Measurements from ENCODE around the gene ALG5.

The ALG5 gene, protein sequence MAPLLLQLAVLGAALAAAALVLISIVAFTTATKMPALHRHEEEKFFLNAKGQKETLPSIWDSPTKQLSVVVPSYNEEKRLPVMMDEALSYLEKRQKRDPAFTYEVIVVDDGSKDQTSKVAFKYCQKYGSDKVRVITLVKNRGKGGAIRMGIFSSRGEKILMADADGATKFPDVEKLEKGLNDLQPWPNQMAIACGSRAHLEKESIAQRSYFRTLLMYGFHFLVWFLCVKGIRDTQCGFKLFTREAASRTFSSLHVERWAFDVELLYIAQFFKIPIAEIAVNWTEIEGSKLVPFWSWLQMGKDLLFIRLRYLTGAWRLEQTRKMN

DNA sequence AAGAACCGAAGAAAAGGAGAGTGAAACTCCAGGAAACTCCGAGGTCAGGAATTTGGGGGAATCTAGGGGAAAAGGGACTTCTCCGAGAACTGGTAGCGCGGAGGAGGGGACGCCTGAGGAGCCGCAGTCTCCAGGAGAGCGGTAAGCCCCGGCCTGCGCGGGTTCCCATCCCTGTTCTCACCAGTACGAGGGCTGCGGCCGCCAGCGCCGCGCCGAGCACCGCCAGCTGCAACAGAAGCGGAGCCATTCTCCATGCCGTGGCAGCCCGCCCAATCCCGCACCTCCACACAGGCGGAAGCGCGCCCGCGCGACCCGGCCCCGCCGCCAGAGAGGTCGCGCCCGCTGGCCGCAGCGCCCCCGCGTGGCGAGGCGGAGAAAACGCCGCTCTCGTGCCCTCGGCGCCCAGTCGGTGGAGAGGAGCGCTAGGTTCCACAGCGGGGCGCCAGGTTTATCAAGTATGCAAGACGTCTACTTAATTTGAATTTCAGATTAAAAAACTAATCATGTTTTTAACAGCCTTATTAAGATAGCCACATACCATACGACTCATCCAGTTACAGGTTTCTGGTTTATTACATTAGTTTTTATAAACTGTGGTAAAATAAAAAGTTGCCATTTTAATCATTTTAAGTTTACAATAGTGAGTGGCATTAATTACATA, at the start of gene ALG5:
Gene ALG5 (minus strand): TSS at position 287 of the 661 bp plus-strand sequence. CDS start 40 bp downstream, at position 247.
- peak; percentile 90 for DNase-seq

- no peak for DNase-seq
Measured at GRCh38 chr13:37047846-37048245, 48.7 kb upstream of the ALG5 start.

- no peak for DNase-seq
Measured at GRCh38 chr13:37047032-37047431, 47.9 kb upstream of the ALG5 start.

DNA sequence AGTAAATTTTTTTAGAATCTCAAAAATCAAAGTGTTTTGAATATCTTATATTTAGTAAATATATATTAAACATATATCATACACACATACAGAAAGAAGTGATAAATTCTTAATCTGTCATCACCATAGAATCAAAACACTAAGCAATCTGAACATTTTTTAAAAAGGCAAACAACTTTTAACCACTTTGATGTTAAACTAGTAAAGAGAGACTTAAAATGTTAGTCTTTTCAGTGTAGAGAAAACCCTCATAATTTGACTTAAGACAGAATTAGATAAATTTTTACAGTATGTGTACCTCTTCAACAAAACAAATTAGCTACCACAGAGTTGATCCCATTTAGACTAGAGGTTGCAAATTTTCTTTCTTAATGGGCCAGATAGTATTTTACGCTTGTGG, 46.9 kb upstream of the ALG5 start:
- no peak for DNase-seq

GRCh38 chr13:37040789-37041188, 41.6 kb upstream of the ALG5 start:
- DNase-seq: no peak

DNA sequence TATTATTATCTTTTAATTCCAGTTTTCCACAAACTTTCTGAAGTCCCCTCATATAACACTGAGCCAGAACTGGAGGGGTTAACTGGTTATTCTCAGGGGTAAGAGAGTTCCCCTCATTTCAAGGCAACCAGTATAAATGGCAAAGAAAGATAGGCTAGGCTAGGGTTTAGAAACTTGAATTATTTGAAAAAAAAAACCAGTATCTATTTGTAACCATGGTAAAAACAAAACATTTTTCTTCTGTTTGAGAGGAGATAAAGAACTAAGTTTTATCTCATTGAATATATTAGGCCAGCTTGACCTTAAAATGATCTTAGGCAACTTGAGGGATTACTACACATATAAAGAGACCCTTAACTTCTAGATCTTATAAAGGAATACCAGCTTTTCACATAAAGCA, 40.8 kb upstream of the ALG5 start:
- no peak for DNase-seq

GRCh38 chr13:37037241-37037640, 38.1 kb upstream of the ALG5 start:
- no peak for DNase-seq

- no peak for DNase-seq
Measured at GRCh38 chr13:37029617-37030016, 30.5 kb upstream of the ALG5 start.

- no peak for DNase-seq
Measured at GRCh38 chr13:37027639-37028038, 28.5 kb upstream of the ALG5 start.

DNA sequence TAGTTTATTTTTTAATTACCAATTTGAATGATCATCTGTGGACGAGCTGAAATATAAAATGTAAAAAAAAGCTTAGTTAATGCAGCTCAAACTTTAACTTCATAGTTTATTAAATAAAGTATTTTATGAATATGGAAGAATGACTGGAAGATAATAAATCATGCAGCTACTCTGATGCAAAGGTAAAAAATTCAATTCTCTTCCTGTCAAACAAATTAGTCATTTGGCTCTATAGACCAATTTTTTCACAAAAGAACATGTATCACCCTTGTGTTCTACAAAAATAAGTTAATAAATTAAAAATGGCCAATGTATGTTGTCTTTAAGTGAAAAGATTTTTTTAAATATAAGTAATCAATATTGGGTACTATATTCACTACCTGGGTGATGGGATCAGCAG, 27.6 kb upstream of the ALG5 start:
- no peak for DNase-seq

GRCh38 chr13:37023871-37024270, 24.7 kb upstream of the ALG5 start:
- no peak for DNase-seq

- DNase-seq: no peak
Measured at GRCh38 chr13:37014609-37015008, 15.5 kb upstream of the ALG5 start.

- no peak for DNase-seq
Measured at GRCh38 chr13:37011788-37012187, 12.6 kb upstream of the ALG5 start.

DNA sequence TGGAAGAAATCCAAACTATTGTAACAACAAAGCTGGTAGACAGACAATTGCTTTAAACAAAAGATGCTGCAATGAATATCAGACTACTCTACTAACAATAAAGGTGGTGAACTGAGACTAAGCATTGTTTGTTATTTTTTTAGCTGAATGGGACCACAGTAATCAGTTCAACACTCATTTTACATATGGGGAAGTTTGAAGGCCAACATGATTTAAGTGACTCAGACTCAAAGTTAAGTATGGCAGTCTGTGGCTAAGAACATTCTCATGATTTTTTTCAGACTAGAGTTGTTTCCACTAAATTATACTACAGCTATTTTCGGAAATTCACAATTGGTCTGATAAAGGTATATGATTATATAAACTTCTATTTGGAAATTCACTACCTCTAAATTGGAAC, 11.9 kb upstream of the ALG5 start:
- DNase-seq: no peak

DNA sequence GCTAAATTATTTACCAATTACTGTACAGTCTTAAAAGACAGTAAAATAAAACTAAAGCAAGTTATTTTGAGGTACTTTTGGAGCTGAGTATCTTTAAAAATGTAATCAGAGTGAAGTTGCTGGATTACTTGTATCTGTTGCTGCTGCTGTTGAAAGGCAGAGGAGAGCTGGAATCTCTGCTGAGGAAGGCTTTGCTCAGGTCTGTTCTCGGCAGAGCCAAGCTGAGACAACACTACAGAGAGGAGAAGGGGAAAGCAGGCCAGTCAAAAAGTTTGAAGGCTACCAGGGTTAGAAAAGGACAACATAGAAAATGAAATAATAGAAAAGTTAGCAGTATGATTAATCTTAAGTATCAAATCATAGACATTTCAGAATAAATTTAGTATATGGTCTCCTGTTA, 11.3 kb upstream of the ALG5 start:
- DNase-seq: no peak

- no peak for DNase-seq
Measured at GRCh38 chr13:37009692-37010091, 10.6 kb upstream of the ALG5 start.

GRCh38 chr13:37001921-37002250, 2.7 kb upstream of the ALG5 start:
- no peak for DNase-seq

DNA sequence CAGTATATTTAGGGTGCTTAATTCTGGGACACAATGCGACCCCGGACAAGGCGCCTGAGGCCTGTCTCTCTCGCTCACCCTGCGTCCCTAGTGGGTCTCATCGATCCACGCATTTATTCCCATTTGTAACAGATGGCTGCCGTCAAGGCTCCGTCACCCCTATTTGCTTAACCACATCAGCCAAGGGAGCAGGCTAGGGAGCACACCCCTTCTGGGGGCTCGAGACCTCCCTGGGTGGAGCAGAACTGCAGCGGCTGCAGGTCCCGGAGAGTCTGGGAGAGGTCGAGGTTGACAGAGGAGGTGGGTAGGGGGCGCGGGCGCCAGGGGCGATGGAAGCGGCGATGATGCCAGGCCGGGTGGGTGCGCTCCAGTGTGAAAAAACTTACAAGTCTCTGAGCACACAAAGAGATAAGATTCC, 507 bp downstream of the ALG5 start:
- peak; percentile 16 for DNase-seq

DNA sequence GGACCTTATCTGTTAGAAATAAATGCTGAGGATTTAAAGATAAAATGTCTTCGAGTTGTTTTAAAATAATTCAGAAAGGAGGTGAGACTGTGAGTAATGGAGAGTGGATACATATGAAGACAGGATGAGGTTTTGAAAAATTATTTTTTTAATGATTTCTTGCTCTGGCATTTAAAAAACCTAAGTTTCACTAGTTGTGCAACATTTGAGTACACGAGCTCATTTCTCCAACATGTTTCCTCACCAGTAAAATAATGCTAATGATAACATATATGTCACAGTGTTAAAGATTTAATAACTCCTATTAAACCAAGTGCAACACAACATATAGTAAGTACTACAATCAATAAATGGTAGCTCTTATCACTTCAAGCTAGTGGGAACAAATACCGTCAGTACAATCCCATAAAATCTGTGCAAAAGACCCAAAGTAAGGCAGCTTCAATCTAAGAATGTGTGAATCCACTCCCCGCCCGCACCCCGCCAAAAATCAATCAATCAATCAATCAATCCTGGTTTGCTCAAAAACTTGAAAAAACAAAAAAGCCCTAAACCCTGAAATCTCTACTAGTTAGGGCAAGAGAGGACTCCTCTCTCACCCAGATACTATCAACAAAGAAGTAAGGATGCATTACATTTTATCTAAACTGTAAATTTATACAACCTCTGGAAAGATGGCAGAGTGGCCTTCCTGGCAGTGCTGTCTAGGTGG, 1.3 kb downstream of the ALG5 start:
- DNase-seq: peak; percentile 10

- DNase-seq: no peak
Measured at GRCh38 chr13:36992362-36992761, 6.8 kb downstream of the ALG5 start.

DNA sequence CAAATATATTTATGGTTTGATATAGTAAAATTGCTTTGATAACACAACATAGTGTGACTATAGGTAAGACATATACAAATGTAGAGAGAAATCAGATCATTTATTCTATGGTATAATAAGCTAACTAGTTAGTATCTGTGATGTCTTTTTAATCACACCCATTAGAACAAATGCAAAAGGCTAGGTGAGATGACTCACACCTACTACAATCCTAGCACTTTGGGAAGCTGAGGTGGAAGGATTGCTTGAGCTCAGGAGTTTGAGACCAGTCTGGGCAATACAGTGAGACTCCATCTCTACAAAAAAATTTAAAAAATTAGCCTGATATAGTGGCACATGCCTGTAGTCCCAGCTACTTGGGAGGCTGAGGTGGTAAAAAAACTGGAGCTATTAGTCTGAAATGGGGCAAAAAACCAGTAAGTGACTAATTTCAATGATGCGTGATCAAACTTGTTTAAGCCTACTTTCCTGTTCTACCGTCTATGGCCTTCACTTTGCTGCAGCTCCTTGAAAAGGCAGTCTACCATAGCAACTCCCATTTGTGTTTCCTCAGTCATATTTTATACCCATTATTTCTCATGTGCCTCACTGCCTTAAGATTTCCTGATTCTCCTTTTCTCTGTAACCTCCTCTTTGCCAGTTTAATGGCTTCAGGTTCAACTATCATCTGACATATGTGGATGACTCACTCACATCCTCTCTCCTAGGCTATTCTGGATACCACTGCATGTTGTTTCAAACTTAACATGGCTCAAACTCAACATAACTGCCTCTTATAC, 12.5 kb downstream of the ALG5 start:
- no peak for DNase-seq

DNA sequence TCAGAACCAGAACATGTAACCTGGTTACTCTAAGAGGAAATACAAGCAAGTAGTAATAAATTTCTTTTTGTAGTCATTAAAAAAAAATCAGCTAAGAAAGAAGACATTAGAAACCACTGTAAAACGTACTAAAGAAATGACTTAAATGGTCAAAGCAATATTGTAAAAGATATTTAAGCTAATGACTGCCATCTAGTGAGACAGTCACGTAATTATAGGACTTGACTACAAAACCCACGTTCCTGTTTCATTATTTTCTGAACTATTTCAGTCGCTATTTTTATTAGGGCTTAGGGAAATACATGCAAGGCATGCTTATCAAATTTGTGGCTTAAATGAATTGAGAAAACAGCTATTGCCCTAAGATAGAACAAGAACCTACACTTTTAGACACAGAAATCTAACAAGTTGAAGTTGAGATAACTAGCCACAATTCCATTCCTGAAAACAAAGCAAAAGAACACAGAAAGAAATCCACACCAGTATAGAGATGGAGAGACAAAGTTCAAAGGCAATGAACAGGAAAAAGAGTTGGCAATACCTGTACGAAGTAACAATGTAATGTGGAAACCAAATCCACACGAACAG, 17.9 kb downstream of the ALG5 start:
- peak; percentile 66 for DNase-seq

Data from inflammatory macrophage treated with lipopolysaccharide for 4 hours (primary cell).